ENCODE data around the gene SP5. TPM values are rescaled to one million over a fixed set of nuclear protein-coding genes. Genes with fewer than 3 reads are reported as not detected.

Gene SP5
- total RNA-seq, 2 experiments from 2014 or later: not detected

DNA sequence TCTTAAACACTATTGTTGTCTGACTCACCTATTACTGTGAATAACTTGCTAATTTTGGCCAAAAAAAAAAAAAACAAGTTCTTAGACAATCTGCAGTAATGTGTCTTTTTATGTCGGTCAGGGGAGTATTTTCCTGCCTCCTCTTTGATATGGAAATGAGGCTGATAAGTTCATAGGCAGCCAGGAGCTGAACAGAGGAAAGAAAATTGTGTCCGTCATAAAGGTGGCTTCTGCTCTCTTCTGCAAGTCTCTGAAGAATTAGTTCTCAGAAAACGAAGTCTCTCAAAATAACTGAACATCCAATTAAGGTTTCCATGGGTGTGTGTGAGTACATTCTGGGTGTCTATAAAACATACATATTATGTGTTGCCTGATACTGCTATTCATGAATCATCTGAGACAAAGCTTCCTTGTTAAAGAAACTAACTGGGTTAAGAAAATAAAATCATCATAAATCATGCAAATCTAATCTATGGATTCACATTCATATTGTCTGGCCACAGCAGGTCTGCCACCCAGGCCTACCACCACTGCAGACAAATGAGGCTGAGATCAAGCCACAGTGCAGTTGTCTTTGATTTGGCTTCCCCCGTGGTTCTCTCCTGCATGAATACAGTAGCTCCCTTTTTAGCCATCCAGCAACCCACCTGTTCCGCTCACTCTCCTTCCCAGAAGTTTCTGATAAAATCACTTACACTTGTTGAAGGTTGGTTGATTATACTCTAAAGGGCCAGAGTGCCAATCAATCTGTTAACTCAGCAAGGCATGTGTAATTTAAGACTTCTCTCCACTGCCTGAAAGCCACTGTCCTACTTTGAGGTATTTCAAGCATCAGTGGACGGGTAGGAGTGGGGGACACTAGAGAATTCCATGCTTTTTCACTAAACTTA lies 19.4 kb upstream of the SP5 start:
- DNase-seq: no peak
- H3K4me3 Mint-ChIP-seq: no peak overlapping the region
- POLR2A ChIA-PET: no interaction called here

DNA sequence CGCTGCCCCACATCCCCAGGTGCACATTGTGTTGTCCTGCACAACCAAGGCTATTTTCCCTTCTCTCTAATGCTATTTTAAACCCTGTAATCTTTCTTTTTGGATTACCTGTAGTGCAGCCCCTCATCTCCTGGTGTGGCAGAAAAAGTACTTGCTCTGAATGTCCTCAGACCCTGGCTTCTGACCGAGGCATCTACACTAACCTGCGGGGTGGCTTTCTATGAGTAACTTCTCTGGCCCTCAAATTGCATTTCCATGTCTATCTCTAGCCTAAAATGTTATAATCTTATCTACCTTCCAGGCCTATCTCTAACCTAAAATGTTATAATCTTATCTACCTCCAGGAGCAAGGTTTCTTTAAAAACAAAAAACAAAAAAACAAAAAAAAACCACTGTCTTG lies 18.2 kb upstream of the SP5 start:
- no peak for DNase-seq
- H3K4me3 Mint-ChIP-seq: no peak overlapping the region
- POLR2A ChIA-PET: no interaction called here
- no peak overlapping the region for H3K27ac Mint-ChIP-seq
- no peaks in the 10 kb centered on the region for H3K36me3 Mint-ChIP-seq
- no peak for ATAC-seq (ENCODE audit: low read depth)
- peaks cover 18% of the 10 kb centered on the region for H3K27me3 Mint-ChIP-seq
- H3K4me1 Mint-ChIP-seq: no peaks in the 10 kb centered on the region
- H3K9me3 Mint-ChIP-seq: no peaks in the 10 kb centered on the region

More for the DNA sequence above, 19.4 kb upstream of the SP5 start:
- H3K27ac Mint-ChIP-seq: no peak overlapping the region
- H3K27me3 Mint-ChIP-seq: peaks cover 11% of the 10 kb centered on the region
- no peak for ATAC-seq (ENCODE audit: low read depth)
- no peaks in the 10 kb centered on the region for H3K4me1 Mint-ChIP-seq
- H3K9me3 Mint-ChIP-seq: no peaks in the 10 kb centered on the region
- no peaks in the 10 kb centered on the region for H3K36me3 Mint-ChIP-seq

DNA sequence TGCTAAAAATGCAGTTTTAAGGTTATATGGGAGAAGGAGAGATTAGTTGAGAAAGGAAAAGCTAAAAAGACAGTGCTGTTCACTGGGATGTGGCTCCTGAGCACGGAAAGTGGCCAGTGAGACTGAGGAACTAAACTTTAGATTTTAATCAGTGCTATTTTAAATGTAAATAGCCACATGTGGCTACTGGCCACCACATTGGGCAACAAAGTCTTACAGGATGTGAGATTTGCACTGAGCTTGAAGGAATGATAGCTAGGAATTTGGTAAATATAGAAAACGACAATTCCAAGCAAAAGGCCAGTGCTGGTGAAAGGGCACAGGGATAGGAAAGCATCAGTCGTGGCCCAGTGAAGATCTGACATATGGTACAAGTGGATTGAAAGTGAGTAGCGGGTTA lies 14.1 kb upstream of the SP5 start:
- no peak overlapping the region for H3K27ac Mint-ChIP-seq
- H3K27me3 Mint-ChIP-seq: peaks cover 30% of the 10 kb centered on the region
- no peak overlapping the region for H3K4me3 Mint-ChIP-seq
- H3K36me3 Mint-ChIP-seq: no peaks in the 10 kb centered on the region
- H3K4me1 Mint-ChIP-seq: peaks cover 4% of the 10 kb centered on the region
- no peaks in the 10 kb centered on the region for H3K9me3 Mint-ChIP-seq
- POLR2A ChIA-PET: no interaction called here
- DNase-seq (no peak), ATAC-seq (ENCODE audit: low read depth) (no peak)

DNA sequence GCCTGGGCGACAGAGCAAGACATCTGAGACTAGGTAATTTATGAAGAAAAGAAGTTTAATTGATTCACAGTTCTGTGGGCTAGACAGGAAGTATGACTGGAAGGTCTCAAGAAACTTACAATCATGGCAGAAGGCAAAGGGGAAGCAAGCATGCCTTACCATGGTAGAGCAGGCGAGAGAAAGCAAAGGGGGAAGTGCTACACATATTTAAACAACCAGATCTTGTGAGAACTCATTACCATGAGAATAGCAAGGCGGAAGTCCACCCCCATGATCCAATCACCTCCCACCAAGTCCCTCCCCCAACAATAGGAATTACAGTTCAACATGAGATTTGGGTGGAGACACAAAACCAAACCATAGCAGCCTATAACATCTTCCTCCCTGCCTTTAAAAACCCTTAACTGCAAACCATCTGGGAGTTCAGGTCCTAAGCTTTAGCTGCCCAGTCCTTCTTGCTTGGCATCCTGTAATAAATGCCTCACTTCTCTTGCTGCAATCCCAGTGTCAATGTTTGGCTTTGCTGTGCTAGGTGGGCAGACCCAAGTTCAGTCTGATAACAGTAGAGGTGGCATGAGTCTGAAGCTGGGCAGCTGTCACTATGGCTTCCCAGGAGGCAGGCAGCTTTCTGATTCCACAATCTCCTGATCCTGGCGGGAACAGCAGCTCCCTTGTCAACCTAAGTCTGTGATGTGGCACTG lies 11.2 kb upstream of the SP5 start:
- H3K4me3 Mint-ChIP-seq: no peak overlapping the region
- peaks cover 39% of the 10 kb centered on the region for H3K27me3 Mint-ChIP-seq
- ATAC-seq (ENCODE audit: low read depth) (no peak), DNase-seq (no peak)
- H3K9me3 Mint-ChIP-seq: no peaks in the 10 kb centered on the region
- H3K4me1 Mint-ChIP-seq: peaks cover 8% of the 10 kb centered on the region
- POLR2A ChIA-PET: no interaction called here
- H3K27ac Mint-ChIP-seq: no peak overlapping the region
- no peaks in the 10 kb centered on the region for H3K36me3 Mint-ChIP-seq

DNA sequence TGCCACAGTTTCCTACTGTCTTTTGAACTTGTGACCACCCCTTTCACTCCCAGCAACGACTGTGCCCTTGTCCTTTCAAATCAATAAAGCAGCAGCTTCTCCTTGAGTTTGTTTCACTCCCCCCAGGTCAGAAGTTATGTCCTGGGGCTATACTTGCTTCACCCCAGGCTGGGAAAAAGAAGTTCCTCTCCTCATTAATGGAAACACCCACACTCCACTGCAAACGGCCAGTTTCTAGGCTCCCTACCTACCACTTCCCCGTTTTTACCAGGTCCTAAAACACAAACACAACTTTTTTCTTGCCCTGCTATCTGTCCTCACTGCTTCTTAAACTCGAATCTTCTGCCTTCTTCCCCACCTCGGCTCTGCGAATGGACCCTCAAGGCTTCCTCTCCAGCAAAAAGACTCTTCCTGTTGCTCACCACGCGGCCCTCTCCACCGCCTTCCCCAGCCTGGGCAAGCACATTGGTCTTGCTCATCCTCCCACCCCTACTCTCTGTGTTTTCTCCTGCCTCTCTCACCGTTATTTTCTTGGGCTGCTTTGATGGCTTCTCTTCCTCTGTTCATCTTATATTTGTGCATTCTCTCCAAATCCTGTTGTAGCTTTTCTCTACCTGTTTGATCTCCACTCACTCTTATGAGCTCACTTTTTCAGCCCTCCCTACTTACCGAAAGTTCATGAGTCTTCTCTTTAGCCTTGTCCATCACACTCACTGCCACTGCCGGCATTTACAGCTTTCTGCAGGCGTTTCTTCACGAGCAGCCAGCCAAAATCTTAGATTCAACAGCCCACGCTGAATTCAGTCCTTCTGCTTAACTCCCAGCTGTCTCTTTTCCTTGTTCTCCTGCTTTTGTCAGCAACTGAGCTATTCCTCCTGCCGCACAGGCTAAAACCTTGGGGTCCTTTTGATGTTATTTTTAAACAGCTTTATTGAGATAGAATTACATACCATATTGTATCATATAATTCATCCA lies 7.0 kb upstream of the SP5 start:
- H3K4me1 Mint-ChIP-seq: peaks cover 16% of the 10 kb centered on the region
- no peaks in the 10 kb centered on the region for H3K36me3 Mint-ChIP-seq
- H3K9me3 Mint-ChIP-seq: peaks cover 1% of the 10 kb centered on the region
- no peak overlapping the region for H3K4me3 Mint-ChIP-seq
- DNase-seq: no peak
- H3K27ac Mint-ChIP-seq: no peak overlapping the region
- POLR2A ChIA-PET: no interaction called here
- H3K27me3 Mint-ChIP-seq: peaks cover 64% of the 10 kb centered on the region
- ATAC-seq (ENCODE audit: low read depth): no peak

DNA sequence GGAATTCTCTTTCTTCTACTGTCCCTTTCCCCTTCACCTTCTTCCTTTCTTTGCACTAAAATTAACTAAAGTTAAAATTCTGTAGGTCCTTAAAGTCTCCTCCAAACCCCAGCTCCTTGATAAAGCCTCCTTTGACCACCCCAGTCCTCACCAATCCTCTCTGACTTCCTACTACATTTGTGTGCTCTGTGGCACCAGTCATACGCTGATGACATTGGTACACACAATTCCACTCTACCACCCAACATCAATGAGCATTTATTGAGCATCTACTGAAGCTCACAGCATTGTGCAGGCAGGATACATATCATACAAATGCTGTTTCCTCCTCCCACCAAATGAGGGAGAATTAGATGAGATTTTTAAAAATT lies 4.5 kb upstream of the SP5 start:
- POLR2A ChIA-PET: no interaction called here
- Mint-ChIP-seq H3K27ac (no peak overlapping the region), H3K27me3 (peaks cover 70% of the 10 kb centered on the region), H3K36me3 (no peaks in the 10 kb centered on the region), H3K4me1 (peaks cover 20% of the 10 kb centered on the region), H3K4me3 (no peak overlapping the region), H3K9me3 (peaks cover 1% of the 10 kb centered on the region)
- ATAC-seq (ENCODE audit: low read depth) (no peak), DNase-seq (no peak)

DNA sequence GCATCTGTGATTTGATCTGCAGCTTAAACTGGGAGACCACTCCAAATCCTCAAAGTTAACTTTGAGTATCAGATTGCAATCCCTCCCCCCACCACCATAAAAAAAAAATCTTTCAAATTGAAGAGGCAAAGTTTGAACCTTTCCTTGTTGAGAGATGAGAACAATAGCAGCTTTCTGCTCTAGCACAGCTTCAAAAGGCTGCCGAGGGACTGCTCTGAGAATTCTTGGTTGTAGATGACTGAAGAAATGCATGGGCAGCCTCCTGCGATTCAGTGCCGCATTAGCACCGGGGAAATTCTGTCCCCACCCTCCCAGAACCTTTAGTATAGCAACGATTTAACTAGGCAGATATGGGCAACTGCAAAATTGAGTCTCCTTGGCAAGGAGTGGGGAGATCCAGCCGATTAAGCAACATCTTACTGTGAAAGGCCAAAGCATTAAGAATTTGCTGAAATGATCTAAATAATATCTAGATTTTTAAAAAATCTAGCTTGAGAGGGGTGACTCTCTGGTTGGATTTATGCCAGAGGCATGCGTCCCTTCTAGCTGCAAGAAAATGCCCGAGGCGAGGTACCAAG lies 3.9 kb upstream of the SP5 start:
- H3K4me3 Mint-ChIP-seq: no peak overlapping the region
- peaks cover 1% of the 10 kb centered on the region for H3K9me3 Mint-ChIP-seq
- ATAC-seq (ENCODE audit: low read depth): no peak
- no peak overlapping the region for H3K27ac Mint-ChIP-seq
- peaks cover 71% of the 10 kb centered on the region for H3K27me3 Mint-ChIP-seq
- DNase-seq: no peak
- H3K4me1 Mint-ChIP-seq: peaks cover 21% of the 10 kb centered on the region
- POLR2A ChIA-PET: no interaction called here
- H3K36me3 Mint-ChIP-seq: no peaks in the 10 kb centered on the region

DNA sequence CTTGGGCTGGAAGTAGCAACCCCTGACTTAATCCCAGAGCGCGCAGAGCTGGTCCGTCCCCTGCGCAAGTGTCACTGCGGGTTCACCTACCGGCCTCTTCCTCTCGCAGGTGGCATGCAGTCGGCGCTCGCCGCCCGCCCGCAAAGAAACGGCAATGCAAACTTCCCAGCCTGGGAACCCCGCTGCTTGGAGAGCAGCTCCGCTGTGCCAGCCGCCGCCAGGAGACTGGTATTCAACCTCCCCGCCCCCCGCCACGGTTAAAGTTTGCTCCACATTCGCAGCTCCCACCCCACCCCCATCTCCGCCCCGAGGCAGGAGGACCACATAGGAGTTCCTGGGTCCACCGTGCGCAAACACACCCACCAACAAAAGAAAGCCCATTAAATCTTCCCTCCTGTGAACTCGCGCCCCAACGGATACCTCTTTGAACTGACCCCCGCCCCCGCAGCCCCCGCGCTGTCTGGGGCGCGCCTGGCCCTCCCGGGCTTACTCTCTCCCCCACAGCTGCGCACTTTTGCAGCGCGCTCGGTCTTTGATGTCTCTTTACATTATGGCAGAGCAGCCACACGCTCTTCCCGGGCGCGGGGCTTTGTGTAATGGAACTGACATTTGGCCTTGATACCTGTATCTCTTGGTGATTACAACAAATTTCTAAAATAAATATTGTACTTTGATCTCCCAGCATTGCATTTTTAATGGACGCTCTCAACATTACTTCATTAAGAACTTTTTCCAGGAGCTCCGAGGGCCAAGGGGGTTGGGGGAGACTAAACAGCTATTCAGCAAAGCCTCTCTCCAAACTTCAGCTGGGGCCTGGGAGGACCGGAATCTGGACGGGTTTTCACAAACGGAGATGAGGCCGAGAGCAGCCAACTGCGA lies 3.1 kb upstream of the SP5 start:
- peaks cover 21% of the 10 kb centered on the region for H3K4me1 Mint-ChIP-seq

DNA sequence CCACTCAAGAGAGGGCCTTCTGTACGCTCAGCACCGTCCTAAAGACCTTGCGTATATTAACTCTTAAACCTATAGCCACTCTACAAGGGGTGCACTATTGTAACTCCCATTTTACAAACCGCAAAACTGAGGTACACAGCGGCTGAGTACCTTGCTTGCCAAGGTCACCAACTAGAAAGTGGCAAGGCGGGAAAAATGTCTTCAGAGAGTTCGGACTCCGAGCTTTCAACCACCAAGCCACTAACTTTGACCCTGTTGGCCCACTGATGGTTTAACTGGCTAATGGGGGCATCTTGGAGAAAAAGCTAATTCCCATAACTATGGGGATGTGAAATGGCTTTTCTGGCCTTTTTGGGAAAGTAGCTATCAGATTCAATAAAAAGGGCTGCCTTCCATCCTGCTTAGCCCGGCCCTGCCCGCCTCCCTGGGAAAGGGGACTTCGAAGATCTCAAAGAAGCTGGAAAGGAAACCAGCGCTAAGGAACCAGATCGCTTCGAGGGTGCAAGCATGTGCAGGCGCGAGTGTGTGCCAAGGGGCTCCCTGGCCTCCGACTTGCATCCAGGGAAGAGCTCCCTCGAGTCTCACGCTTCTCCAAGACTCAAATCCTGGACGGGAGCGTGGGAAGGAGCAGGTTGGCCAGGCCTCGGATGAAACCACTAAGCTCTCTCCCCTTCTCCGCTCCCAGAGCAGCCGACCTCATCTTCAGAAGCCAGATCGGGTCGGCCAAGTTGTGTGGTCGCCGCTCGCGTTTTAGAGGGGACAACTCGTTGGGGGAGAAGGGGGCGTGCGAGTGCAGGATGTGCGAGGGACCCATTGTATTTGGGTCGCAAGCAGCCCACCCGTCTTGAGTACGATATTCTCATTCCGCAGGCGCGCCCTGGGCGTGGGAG lies 2.2 kb upstream of the SP5 start:
- H3K36me3 Mint-ChIP-seq: no peaks in the 10 kb centered on the region

More for the DNA sequence above, 3.1 kb upstream of the SP5 start:
- H3K9me3 Mint-ChIP-seq: peaks cover 1% of the 10 kb centered on the region
- POLR2A ChIA-PET: no interaction called here
- H3K4me3 Mint-ChIP-seq: peak overlapping the region; percentile 46
- no peak overlapping the region for H3K27ac Mint-ChIP-seq
- DNase-seq (peak; percentile 32), ATAC-seq (ENCODE audit: low read depth) (no peak)
- no peaks in the 10 kb centered on the region for H3K36me3 Mint-ChIP-seq
- peaks cover 74% of the 10 kb centered on the region for H3K27me3 Mint-ChIP-seq

DNA sequence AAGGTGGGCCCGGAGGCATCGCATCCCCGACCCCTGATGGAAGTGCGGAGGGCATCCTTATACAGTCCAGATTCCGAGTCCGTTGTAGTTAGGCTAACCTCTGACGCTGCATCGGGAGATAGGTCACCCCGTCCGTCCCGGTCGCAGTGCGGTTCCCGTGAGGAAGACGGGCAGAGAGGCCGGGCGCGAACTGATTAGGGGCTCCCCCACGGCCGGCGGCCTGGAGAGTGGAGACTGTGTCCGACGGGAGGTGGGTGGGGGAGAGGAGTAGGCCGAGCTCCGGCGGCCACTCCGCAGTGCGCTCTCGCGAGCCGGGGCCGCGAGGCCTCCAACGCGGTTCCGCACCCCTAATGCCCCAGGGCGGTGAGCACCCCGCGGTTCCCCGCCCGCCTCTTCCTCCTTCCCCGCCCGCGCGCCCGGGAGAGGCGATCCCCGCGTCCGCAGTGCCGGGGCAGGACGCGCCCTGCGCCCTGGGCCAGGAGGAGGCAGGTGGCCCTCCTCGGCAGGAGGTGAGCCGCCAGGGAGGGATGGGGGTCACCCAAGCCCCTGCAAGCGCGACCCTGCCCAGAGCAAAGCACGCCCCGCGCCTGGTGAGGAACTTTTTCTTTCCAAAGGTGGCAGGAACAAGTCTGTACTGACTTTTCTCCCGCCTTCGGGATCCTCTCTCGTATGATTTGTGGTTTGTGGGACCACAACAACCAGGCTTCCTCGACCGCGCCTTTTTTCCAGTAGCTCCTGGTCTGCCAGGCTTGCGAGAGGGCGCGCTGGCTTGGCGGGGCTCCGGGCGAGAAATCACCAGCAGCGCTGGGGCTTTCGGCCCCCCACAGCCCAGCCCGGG lies 1.4 kb upstream of the SP5 start:
- Mint-ChIP-seq H3K27ac (no peak overlapping the region), H3K9me3 (peaks cover 1% of the 10 kb centered on the region), H3K4me3 (peak overlapping the region; percentile 57), H3K4me1 (peaks cover 24% of the 10 kb centered on the region), H3K27me3 (peaks cover 79% of the 10 kb centered on the region), H3K36me3 (no peaks in the 10 kb centered on the region)
- POLR2A ChIA-PET: interaction anchor here (0.6 kb wide), 1 partner anchor 1035 kb away, joined by 5 read pairs; no protein-coding TSS in a partner anchor
- ATAC-seq (ENCODE audit: low read depth): no peak
- DNase-seq: peak; percentile 57

More for the DNA sequence above, 2.2 kb upstream of the SP5 start:
- ATAC-seq (ENCODE audit: low read depth) (no peak), DNase-seq (peak; percentile 40)
- Mint-ChIP-seq H3K4me1 (peaks cover 26% of the 10 kb centered on the region), H3K4me3 (peak overlapping the region; percentile 57), H3K27ac (no peak overlapping the region), H3K27me3 (peaks cover 79% of the 10 kb centered on the region), H3K9me3 (peaks cover 1% of the 10 kb centered on the region)
- POLR2A ChIA-PET: no interaction called here
